ENCODE data around the gene SYNCRIP. TPM values are rescaled to one million over a fixed set of nuclear protein-coding genes. Genes with fewer than 3 reads are reported as not detected.
"Not testable (repeated sequence)": the region's sequence is repeated elsewhere in the genome, so short reads cannot be mapped to it uniquely, and the experiment has no call there.

Gene SYNCRIP
- total RNA-seq, 1 donor from 2014 or later = 127 TPM

DNA sequence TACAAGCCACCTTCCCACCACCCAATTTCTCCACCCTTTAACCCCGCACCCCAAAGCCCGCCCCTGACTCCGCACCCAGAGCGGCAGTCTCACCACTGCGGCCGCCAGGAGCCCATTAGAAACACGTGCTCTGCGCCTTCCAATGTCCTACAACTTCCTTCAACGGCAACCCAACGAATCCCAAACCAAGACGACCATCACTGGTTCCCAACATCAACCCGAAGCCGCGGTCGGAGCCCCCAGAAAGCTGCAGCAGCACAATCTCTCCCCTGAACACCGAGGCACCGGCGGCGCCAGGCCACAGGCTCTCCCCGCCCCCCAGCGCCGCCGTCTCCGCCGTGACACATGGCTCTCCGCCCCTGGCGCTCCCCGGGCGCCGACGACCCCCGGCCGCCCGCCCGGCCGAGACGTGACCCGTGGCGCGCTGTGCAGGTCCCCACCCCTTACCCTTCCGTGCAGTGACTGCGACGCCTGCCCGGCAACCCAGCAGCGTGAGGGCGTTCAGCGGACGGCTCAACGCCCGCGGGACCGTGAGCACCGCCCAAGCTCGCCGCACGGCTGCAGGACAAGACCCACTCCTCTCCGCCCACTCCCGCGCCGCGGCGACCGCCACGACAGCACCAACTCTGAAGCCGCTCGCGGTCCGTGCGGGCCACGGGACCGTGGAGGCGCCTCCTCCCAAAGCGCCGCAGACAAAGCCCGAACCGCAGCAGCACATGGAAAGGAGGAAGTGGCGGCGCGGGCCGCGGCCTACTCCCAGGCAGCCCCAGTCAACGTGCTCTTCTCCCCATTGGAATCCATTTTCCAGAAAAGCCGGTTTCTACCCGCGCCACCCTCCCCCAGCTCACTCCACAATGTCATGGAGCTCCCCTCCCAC is 551 bp downstream of the SYNCRIP start:
- TF ChIP-seq, protein P1, sequence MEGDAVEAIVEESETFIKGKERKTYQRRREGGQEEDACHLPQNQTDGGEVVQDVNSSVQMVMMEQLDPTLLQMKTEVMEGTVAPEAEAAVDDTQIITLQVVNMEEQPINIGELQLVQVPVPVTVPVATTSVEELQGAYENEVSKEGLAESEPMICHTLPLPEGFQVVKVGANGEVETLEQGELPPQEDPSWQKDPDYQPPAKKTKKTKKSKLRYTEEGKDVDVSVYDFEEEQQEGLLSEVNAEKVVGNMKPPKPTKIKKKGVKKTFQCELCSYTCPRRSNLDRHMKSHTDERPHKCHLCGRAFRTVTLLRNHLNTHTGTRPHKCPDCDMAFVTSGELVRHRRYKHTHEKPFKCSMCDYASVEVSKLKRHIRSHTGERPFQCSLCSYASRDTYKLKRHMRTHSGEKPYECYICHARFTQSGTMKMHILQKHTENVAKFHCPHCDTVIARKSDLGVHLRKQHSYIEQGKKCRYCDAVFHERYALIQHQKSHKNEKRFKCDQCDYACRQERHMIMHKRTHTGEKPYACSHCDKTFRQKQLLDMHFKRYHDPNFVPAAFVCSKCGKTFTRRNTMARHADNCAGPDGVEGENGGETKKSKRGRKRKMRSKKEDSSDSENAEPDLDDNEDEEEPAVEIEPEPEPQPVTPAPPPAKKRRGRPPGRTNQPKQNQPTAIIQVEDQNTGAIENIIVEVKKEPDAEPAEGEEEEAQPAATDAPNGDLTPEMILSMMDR (IDR thresholded peaks at IDR 0.05; ENCODE audit: unreplicated experiment) = no peak
- Mint-ChIP-seq H3K27ac (peak overlapping the region; percentile 100), H3K9me3 (ENCODE audit: low read depth) (peaks cover 5% of the 10 kb centered on the region), H3K36me3 (ENCODE audit: insufficient read depth) (peaks cover 31% of the 10 kb centered on the region), H3K27me3 (no peaks in the 10 kb centered on the region), H3K4me1 (ENCODE audit: low read depth) (peaks cover 38% of the 10 kb centered on the region), H3K4me3 (ENCODE audit: low read depth) (peak overlapping the region; percentile 91)
- peak; percentile 39 for DNase-seq (ENCODE audit: low spot score, unreplicated experiment)

DNA sequence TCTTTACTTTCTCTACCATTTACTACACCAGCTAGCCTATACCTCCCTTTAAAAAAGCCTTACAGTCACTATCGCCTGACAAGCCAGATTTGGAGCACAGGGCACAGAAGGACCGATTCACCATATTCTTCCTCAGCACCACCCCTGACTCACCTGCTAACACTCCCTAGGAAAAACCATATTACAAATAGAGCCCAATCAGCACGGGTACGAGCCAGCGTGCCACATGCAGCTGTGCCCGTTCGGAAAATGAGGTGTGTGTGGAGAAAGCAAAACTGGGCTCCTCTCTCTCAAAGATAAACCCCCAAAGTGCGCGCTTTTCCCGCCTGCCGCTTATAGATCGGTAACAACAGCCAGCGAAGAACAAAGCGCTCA is 1.2 kb downstream of the SYNCRIP start:
- Mint-ChIP-seq H3K36me3 (ENCODE audit: insufficient read depth) (peaks cover 35% of the 10 kb centered on the region), H3K27ac (peak overlapping the region; percentile 100), H3K27me3 (no peaks in the 10 kb centered on the region), H3K4me3 (ENCODE audit: low read depth) (peak overlapping the region; percentile 91), H3K4me1 (ENCODE audit: low read depth) (peaks cover 38% of the 10 kb centered on the region), H3K9me3 (ENCODE audit: low read depth) (peaks cover 5% of the 10 kb centered on the region)
- TF ChIP-seq, protein P1 (IDR thresholded peaks at IDR 0.05; ENCODE audit: unreplicated experiment) = no peak
- DNase-seq (ENCODE audit: low spot score, unreplicated experiment) = no peak

DNA sequence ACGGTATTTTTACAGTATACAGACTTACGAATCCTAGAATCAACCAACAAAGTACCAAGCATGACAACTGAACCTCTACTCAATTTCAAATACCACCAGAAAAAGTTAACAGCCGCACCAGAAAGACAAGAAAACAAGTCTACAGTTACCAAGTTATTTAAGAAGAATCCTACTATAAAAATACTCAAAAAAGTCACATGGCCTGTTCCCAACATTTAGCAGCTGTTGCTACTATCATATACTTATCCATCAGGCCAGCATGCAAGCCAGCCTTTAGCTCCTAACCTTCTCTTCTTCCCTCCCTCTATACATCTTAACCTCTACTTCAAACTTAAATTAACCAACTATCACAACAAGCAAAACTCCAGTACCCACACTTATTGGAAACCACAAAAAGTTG is 1.9 kb downstream of the SYNCRIP start:
- Mint-ChIP-seq H3K27ac (peak overlapping the region; percentile 78), H3K27me3 (no peaks in the 10 kb centered on the region), H3K9me3 (ENCODE audit: low read depth) (peaks cover 5% of the 10 kb centered on the region), H3K4me3 (ENCODE audit: low read depth) (peak overlapping the region; percentile 91), H3K4me1 (ENCODE audit: low read depth) (peaks cover 38% of the 10 kb centered on the region), H3K36me3 (ENCODE audit: insufficient read depth) (peaks cover 36% of the 10 kb centered on the region)
- no peak for DNase-seq (ENCODE audit: low spot score, unreplicated experiment)
- TF ChIP-seq, protein P1 (IDR thresholded peaks at IDR 0.05; ENCODE audit: unreplicated experiment) = no peak

DNA sequence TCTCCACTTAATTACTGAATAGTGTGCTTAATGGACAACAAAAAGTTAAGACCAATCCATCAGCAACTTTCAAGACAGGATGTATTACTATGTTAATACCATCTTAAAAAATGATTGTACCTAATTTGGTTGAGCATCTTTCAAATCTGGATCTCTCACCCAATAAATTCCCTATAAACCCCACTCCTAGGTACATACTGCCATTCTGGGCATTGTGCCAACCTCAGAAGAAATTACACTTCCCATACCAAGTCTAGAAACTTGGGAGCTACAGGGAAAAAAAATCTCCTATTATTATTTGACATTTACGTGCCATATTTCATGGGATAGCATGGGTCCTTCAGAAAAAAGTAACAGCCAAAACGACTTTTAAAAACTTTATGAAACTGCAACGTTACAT is 5.1 kb downstream of the SYNCRIP start:
- Mint-ChIP-seq H3K27me3 (no peaks in the 10 kb centered on the region), H3K4me1 (ENCODE audit: low read depth) (peaks cover 30% of the 10 kb centered on the region), H3K4me3 (ENCODE audit: low read depth) (no peak overlapping the region), H3K27ac (no peak overlapping the region), H3K36me3 (ENCODE audit: insufficient read depth) (peaks cover 50% of the 10 kb centered on the region), H3K9me3 (ENCODE audit: low read depth) (no peaks in the 10 kb centered on the region)
- no peak for DNase-seq (ENCODE audit: low spot score, unreplicated experiment)
- TF ChIP-seq, protein P1 (IDR thresholded peaks at IDR 0.05; ENCODE audit: unreplicated experiment) = no peak

DNA sequence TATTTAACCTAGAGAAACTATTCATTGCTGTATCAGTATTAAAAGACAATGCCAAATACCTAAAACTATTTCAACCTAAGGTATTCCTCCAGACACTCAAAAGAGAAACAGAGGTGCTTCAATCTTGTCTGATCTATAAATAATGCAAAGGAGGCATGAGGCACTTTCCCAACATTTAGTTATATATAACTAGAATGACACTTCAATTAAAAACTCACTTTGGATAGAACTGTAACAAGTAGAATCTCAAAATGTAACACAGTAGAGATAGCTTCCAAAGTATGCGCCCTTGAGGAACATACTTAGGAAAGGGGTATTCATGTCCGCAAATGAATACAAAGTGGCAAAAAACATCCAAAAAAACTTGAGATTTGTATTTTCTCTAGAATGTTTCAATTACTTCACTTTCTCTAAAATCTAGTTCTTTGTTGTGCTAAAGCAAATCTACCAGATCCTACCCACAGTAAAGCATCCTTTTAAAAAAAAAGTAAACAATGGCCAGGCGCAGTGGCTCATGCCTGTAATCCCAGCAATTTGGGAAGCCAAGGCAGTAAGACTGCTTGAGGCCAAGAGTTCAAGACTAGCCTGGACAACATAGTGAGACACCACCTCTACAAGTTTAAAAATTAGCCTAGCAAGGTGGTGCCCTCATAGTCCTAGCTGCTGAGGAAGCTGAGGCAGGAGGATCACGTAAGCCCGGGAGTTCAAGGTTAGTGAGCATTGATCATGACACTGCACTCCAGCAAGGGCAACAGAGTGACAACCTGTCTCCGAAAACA is 10.3 kb downstream of the SYNCRIP start:
- Mint-ChIP-seq H3K4me3 (ENCODE audit: low read depth) (no peak overlapping the region), H3K9me3 (ENCODE audit: low read depth) (no peaks in the 10 kb centered on the region), H3K4me1 (ENCODE audit: low read depth) (peaks cover 2% of the 10 kb centered on the region), H3K27ac (no peak overlapping the region), H3K27me3 (no peaks in the 10 kb centered on the region), H3K36me3 (ENCODE audit: insufficient read depth) (peaks cover 44% of the 10 kb centered on the region)
- DNase-seq (ENCODE audit: low spot score, unreplicated experiment) = no peak
- TF ChIP-seq, protein P1 (IDR thresholded peaks at IDR 0.05; ENCODE audit: unreplicated experiment) = no peak

DNA sequence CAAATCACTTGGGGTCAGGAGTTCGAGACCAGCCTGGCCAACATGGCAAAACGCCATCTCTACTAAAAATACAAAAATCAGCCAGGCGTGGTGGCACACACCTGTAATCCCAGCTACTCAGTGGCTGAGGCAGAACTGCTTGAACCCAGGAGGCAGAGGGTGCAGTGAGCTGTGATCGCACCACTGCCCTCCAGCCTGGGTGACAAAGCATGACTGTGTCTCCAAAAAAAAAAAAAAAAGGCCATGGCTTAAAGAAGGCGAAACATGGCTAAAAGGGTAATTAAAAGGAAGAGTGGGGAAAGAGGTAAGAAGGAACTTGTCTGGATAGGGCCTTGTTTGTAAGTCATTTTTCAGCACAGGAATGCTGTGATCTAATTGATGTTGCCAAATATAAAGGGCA is 11.6 kb downstream of the SYNCRIP start:
- not testable (repeated sequence) for DNase-seq (ENCODE audit: low spot score, unreplicated experiment); H3K4me1 Mint-ChIP-seq (ENCODE audit: low read depth); H3K27me3 Mint-ChIP-seq; H3K9me3 Mint-ChIP-seq (ENCODE audit: low read depth); H3K4me3 Mint-ChIP-seq (ENCODE audit: low read depth)
- Mint-ChIP-seq H3K27ac (peak overlapping the region; percentile 59), H3K36me3 (ENCODE audit: insufficient read depth) (peaks cover 41% of the 10 kb centered on the region)

Measured in progenitor cell of endocrine pancreas (in vitro differentiated cells).